ENCODE data around the gene PRADC1. TPM values are rescaled to one million over a fixed set of nuclear protein-coding genes. Genes with fewer than 3 reads are reported as not detected.
"Not testable (repeated sequence)": the region's sequence is repeated elsewhere in the genome, so short reads cannot be mapped to it uniquely, and the experiment has no call there.

The PRADC1 gene
- total RNA-seq, 2 experiments from 2014 or later: 10.1 to 10.7 TPM

- Mint-ChIP-seq H3K36me3 (ENCODE audit: low read depth) (no peaks in the 10 kb centered on the region), H3K9me3 (no peaks in the 10 kb centered on the region), H3K4me1 (peaks cover 3% of the 10 kb centered on the region), H3K4me3 (no peak overlapping the region), H3K27ac (no peak overlapping the region), H3K27me3 (peaks cover 51% of the 10 kb centered on the region)
- CTCF ChIA-PET: interaction anchor here (0.8 kb wide), 1 partner anchor 9 kb away, joined by 8 read pairs; no protein-coding TSS in a partner anchor
- POLR2A ChIA-PET: no interaction called here
- DNase-seq: no peak
Observed at GRCh38 chr2:73203055-73203681, 29.9 kb downstream of the PRADC1 start.

- peaks cover 53% of the 10 kb centered on the region for H3K27me3 Mint-ChIP-seq
- no peak within 1 kb of the TSS for H3K4me3 Mint-ChIP-seq
- H3K36me3 Mint-ChIP-seq (ENCODE audit: low read depth): no peaks in the 10 kb centered on the region
- peaks cover 3% of the 10 kb centered on the region for H3K4me1 Mint-ChIP-seq
- CTCF ChIA-PET: interaction anchor here (1.0 to 1.3 kb wide), 3 partner anchors 10 to 25 kb away, joined by 3 to 6 read pairs (median 3); no protein-coding TSS in a partner anchor
- no peak for DNase-seq
- H3K9me3 Mint-ChIP-seq: no peaks in the 10 kb centered on the region
- no peak within 1 kb of the TSS for H3K27ac Mint-ChIP-seq
- POLR2A ChIA-PET: no interaction called here
Observed at GRCh38 chr2:73202156-73203054, 30.6 kb downstream of the PRADC1 start, which contains the start of gene NOTO. Gene NOTO (plus strand): TSS chr2:73202574. CDS start chr2:73202667, 93 bp downstream.

- POLR2A ChIA-PET; H3K36me3 Mint-ChIP-seq (ENCODE audit: low read depth); H3K4me3 Mint-ChIP-seq; H3K9me3 Mint-ChIP-seq; H3K27ac Mint-ChIP-seq; DNase-seq; H3K4me1 Mint-ChIP-seq: not testable (repeated sequence)
- H3K27me3 Mint-ChIP-seq: peaks cover 57% of the 10 kb centered on the region
- CTCF ChIA-PET: interaction anchor here (1.4 kb wide), 1 partner anchor 13 kb away, joined by 5 read pairs; no protein-coding TSS in a partner anchor
Observed at GRCh38 chr2:73200281-73200680, 32.8 kb downstream of the PRADC1 start.

GRCh38 chr2:73197579-73197978 lies 35.5 kb downstream of the PRADC1 start:
- H3K9me3 Mint-ChIP-seq: no peaks in the 10 kb centered on the region
- CTCF ChIA-PET: interaction anchor here (0.6 to 1.3 kb wide), 3 partner anchors 15 to 35 kb away, joined by 4 to 5 read pairs (median 4); partner anchors contain the start of gene PRADC1
- DNase-seq: no peak
- no peak overlapping the region for H3K27ac Mint-ChIP-seq
- POLR2A ChIA-PET: no interaction called here
- peaks cover 3% of the 10 kb centered on the region for H3K4me1 Mint-ChIP-seq
- no peaks in the 10 kb centered on the region for H3K36me3 Mint-ChIP-seq (ENCODE audit: low read depth)
- H3K27me3 Mint-ChIP-seq: peaks cover 45% of the 10 kb centered on the region
- no peak overlapping the region for H3K4me3 Mint-ChIP-seq

- Mint-ChIP-seq H3K4me1 (no peaks in the 10 kb centered on the region), H3K9me3 (no peaks in the 10 kb centered on the region), H3K36me3 (ENCODE audit: low read depth) (no peaks in the 10 kb centered on the region), H3K4me3 (no peak overlapping the region), H3K27ac (no peak overlapping the region), H3K27me3 (peaks cover 27% of the 10 kb centered on the region)
- ChIA-PET POLR2A (no interaction called here), CTCF (interaction anchor here (3.9 kb wide), 1 partner anchor 10 kb away, joined by 19 read pairs; no protein-coding TSS in a partner anchor)
- no peak for DNase-seq
Observed at GRCh38 chr2:73187549-73187948, 45.5 kb downstream of the PRADC1 start.

- Mint-ChIP-seq H3K4me3 (no peak overlapping the region), H3K9me3 (no peaks in the 10 kb centered on the region), H3K36me3 (ENCODE audit: low read depth) (no peaks in the 10 kb centered on the region), H3K27me3 (peaks cover 25% of the 10 kb centered on the region), H3K4me1 (peaks cover 3% of the 10 kb centered on the region), H3K27ac (no peak overlapping the region)
- no peak for DNase-seq
- ChIA-PET POLR2A (no interaction called here), CTCF (interaction anchor here (3.9 kb wide), 1 partner anchor 9 kb away, joined by 19 read pairs; no protein-coding TSS in a partner anchor)
Observed at GRCh38 chr2:73185965-73186364, 47.1 kb downstream of the PRADC1 start.

Other genes with a start within 250 kb of the PRADC1 start
- gene SFXN5, start 161.5 kb downstream of the PRADC1 start, total RNA-seq: 1 to 10 TPM; 4.3 to 6.1 TPM
- gene RAB11FIP5, start 120.3 kb downstream of the PRADC1 start, total RNA-seq: 10 to 100 TPM; 22.6 to 24.0 TPM
- gene NOTO, start 30.7 kb downstream of the PRADC1 start, total RNA-seq: not detected
- gene SMYD5, start 19.0 kb downstream of the PRADC1 start, total RNA-seq: 10 to 100 TPM in 1 of 2 experiments, 1 to 10 TPM in 1; 8.9 to 14.3 TPM
- gene CCT7, start 1.1 kb upstream of the PRADC1 start, total RNA-seq: 100 to 1,000 TPM; 259 to 262 TPM
- gene FBXO41, start 51.2 kb upstream of the PRADC1 start, total RNA-seq: 10 to 100 TPM; 12.0 to 13.3 TPM
- not detected for gene EGR4, start 60.3 kb upstream of the PRADC1 start, total RNA-seq
- gene ALMS1, start 152.6 kb upstream of the PRADC1 start, total RNA-seq: 10 to 100 TPM; 16.1 to 20.4 TPM

Data from activated CD4-positive, alpha-beta memory T cell treated with anti-CD3 and anti-CD28 coated beads, Interleukin-2, amount 10 ng/mL, durations not matched to agents 7 days and 5 days (primary cell).